GM23338 (cell line): ENCODE data around the gene SLCO4A1.

Experiments used
- CREB1 ChIP-seq: fragments of 250-450 bp; sonication (Bioruptor Pico); IDR thresholded peaks from 2 replicates; pipeline ENCODE4 v1.5.0; 2020; ENCODE audit warnings: low read depth, mild to moderate bottlenecking, moderate library complexity
- EZH2 ChIP-seq: fragments of 200-600 bp; sonication (generic); IDR thresholded peaks from one replicate; pipeline ENCODE4 v1.8.0; 2017; ENCODE audit warnings: antibody characterized with exemption, mild to moderate bottlenecking, low read depth; ENCODE audit not compliant: unreplicated experiment
- EZH2phosphoT487 ChIP-seq: fragments of 200-600 bp; sonication (generic); IDR thresholded peaks from one replicate; pipeline ENCODE4 v1.8.1; 2018; ENCODE audit warnings: antibody characterized with exemption; ENCODE audit not compliant: unreplicated experiment
- JUNB ChIP-seq: IDR thresholded peaks from one replicate; pipeline ENCODE4 v1.6.1; 2016; ENCODE audit warnings: antibody characterized with exemption; ENCODE audit not compliant: unreplicated experiment
- POLR2AphosphoS5 ChIP-seq: IDR thresholded peaks from 2 replicates; pipeline ENCODE4 v1.6.1; 2016; ENCODE audit warnings: antibody characterized with exemption, low read depth
- STAT1 ChIP-seq: IDR thresholded peaks from one replicate; pipeline ENCODE4 v1.6.1; 2016; ENCODE audit warnings: antibody characterized with exemption; ENCODE audit not compliant: unreplicated experiment
- ZNF114 ChIP-seq: fragments of 250-450 bp; sonication (Bioruptor Pico); IDR thresholded peaks from 2 replicates; pipeline ENCODE4 v1.5.0; 2020; ENCODE audit warnings: mild to moderate bottlenecking, moderate library complexity
- ZNF331 ChIP-seq: fragments of 250-450 bp; sonication (Bioruptor Pico); IDR thresholded peaks from 2 replicates; pipeline ENCODE4 v1.5.0; 2020; ENCODE audit warnings: low read depth, mild to moderate bottlenecking, moderate library complexity
- TF ChIP-seq, protein P1 (sequence below), 2 experiments: fragments of 200-600 bp in 1 of 2; sonication (generic) in 1 of 2; conservative IDR thresholded peaks; 2 replicates each; pipeline versions ENCODE4 v1.5.1 to v1.6.1; 2016 to 2017; ENCODE audit warnings: antibody characterized with exemption in 2 of 2, low read depth in 2 of 2, mild to moderate bottlenecking in 2 of 2, moderate library complexity in 1 of 2
- TF ChIP-seq, protein P2 (sequence below): IDR thresholded peaks from one replicate; pipeline ENCODE4 v1.6.1; 2018; ENCODE audit warnings: antibody characterized with exemption; ENCODE audit not compliant: unreplicated experiment
- TF ChIP-seq, protein P3 (sequence below): IDR thresholded peaks from 2 replicates; pipeline ENCODE4 v1.6.1; 2016; ENCODE audit warnings: antibody characterized with exemption

DNA sequence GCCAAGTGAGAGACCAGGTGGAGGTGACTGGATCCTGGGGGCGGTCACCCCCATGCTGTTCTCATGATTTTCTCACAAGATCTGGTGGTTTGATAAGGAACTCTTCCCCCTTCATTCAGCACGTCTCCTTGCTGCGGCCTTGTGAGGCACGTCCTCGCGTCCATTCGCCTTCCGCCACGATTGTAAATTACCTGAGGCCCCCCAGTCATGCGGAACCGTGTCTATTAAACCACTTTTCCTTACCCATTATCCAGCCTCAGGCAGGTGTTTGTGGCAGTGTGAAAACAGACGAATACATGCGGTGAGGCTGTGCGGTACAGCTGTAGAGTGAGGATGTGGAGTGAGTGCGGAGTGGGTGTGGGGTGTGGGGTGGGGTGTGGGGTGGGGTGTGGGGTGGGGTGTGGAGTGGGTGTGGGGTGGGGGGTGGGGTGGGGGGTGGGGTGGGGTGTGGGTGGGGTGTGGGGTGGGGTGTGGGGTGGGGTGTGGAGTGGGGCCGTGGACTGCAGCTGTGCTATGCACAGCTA lies 54.2 kb downstream of the SLCO4A1 start:
- TF ChIP-seq, protein P1, sequence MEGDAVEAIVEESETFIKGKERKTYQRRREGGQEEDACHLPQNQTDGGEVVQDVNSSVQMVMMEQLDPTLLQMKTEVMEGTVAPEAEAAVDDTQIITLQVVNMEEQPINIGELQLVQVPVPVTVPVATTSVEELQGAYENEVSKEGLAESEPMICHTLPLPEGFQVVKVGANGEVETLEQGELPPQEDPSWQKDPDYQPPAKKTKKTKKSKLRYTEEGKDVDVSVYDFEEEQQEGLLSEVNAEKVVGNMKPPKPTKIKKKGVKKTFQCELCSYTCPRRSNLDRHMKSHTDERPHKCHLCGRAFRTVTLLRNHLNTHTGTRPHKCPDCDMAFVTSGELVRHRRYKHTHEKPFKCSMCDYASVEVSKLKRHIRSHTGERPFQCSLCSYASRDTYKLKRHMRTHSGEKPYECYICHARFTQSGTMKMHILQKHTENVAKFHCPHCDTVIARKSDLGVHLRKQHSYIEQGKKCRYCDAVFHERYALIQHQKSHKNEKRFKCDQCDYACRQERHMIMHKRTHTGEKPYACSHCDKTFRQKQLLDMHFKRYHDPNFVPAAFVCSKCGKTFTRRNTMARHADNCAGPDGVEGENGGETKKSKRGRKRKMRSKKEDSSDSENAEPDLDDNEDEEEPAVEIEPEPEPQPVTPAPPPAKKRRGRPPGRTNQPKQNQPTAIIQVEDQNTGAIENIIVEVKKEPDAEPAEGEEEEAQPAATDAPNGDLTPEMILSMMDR (conservative IDR thresholded peaks at IDR 0.05; ENCODE audit: low read depth in 2 of 2) = no peak
- TF ChIP-seq EZH2 (no peak), ZNF114 (CRISPR knock-in tag) (no peak), JUNB (no peak), CREB1 (CRISPR knock-in tag) (no peak), EZH2phosphoT487 (no peak), POLR2AphosphoS5 (no peak), STAT1 (no peak), ZNF331 (no peak)
- TF ChIP-seq, protein P2, sequence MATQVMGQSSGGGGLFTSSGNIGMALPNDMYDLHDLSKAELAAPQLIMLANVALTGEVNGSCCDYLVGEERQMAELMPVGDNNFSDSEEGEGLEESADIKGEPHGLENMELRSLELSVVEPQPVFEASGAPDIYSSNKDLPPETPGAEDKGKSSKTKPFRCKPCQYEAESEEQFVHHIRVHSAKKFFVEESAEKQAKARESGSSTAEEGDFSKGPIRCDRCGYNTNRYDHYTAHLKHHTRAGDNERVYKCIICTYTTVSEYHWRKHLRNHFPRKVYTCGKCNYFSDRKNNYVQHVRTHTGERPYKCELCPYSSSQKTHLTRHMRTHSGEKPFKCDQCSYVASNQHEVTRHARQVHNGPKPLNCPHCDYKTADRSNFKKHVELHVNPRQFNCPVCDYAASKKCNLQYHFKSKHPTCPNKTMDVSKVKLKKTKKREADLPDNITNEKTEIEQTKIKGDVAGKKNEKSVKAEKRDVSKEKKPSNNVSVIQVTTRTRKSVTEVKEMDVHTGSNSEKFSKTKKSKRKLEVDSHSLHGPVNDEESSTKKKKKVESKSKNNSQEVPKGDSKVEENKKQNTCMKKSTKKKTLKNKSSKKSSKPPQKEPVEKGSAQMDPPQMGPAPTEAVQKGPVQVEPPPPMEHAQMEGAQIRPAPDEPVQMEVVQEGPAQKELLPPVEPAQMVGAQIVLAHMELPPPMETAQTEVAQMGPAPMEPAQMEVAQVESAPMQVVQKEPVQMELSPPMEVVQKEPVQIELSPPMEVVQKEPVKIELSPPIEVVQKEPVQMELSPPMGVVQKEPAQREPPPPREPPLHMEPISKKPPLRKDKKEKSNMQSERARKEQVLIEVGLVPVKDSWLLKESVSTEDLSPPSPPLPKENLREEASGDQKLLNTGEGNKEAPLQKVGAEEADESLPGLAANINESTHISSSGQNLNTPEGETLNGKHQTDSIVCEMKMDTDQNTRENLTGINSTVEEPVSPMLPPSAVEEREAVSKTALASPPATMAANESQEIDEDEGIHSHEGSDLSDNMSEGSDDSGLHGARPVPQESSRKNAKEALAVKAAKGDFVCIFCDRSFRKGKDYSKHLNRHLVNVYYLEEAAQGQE = no peak
- TF ChIP-seq, protein P3, sequence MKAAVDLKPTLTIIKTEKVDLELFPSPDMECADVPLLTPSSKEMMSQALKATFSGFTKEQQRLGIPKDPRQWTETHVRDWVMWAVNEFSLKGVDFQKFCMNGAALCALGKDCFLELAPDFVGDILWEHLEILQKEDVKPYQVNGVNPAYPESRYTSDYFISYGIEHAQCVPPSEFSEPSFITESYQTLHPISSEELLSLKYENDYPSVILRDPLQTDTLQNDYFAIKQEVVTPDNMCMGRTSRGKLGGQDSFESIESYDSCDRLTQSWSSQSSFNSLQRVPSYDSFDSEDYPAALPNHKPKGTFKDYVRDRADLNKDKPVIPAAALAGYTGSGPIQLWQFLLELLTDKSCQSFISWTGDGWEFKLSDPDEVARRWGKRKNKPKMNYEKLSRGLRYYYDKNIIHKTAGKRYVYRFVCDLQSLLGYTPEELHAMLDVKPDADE = no peak
